ENCODE data around the gene GDI2. TPM values are rescaled to one million over a fixed set of nuclear protein-coding genes. Genes with fewer than 3 reads are reported as not detected.
"Not testable (repeated sequence)": the region's sequence is repeated elsewhere in the genome, so short reads cannot be mapped to it uniquely, and the experiment has no call there.

Gene GDI2
- polyA plus RNA-seq: 100 to 1,000 TPM; 181 to 290 (median 199) TPM

- H3K4me1 Mint-ChIP-seq: peaks cover 54 to 61% of the 10 kb centered on the region in 2 donors
- DNase-seq: peak; percentile 96 to 97 (median 97)
- H3K4me3 Mint-ChIP-seq: peak within 1 kb of the TSS; percentile 88 to 99 (median 94)
- peak within 1 kb of the TSS; percentile 80 to 99 (median 96) for H3K27ac Mint-ChIP-seq
- H3K36me3 Mint-ChIP-seq: no peaks in the 10 kb centered on the region
- no peaks in the 10 kb centered on the region for H3K9me3 Mint-ChIP-seq
- peaks cover 3 to 9% (median 4%) of the 10 kb centered on the region in 3 donors for H3K27me3 Mint-ChIP-seq (ENCODE audit: low read depth in 3 of 3)
These were observed at the start of gene GDI2 for GRCh38 chr10:5813341-5814109. Gene GDI2, minus strand, starts transcription at chr10:5813434. Its CDS starts 176 bp downstream, at chr10:5813258.

GRCh38 chr10:5862360-5862961, 49.2 kb upstream of the GDI2 start:
- Mint-ChIP-seq H3K9me3 (no peaks in the 10 kb centered on the region), H3K4me1 (no peaks in the 10 kb centered on the region), H3K27me3 (ENCODE audit: low read depth in 3 of 3) (peaks cover 0 to 2% (median 0%) of the 10 kb centered on the region in 3 donors), H3K36me3 (peaks cover 0 to 6% (median 0%) of the 10 kb centered on the region in 3 donors), H3K4me3 (no peak overlapping the region), H3K27ac (no peak overlapping the region)
- no peak for DNase-seq

GRCh38 chr10:5860066-5860465, 46.8 kb upstream of the GDI2 start:
- peaks cover 0 to 6% (median 0%) of the 10 kb centered on the region in 3 donors for H3K36me3 Mint-ChIP-seq
- no peaks in the 10 kb centered on the region for H3K4me1 Mint-ChIP-seq
- H3K27ac Mint-ChIP-seq: no peak overlapping the region
- peaks cover 0 to 6% (median 0%) of the 10 kb centered on the region in 3 donors for H3K27me3 Mint-ChIP-seq (ENCODE audit: low read depth in 3 of 3)
- no peak overlapping the region for H3K4me3 Mint-ChIP-seq
- DNase-seq: no peak
- no peaks in the 10 kb centered on the region for H3K9me3 Mint-ChIP-seq

DNA sequence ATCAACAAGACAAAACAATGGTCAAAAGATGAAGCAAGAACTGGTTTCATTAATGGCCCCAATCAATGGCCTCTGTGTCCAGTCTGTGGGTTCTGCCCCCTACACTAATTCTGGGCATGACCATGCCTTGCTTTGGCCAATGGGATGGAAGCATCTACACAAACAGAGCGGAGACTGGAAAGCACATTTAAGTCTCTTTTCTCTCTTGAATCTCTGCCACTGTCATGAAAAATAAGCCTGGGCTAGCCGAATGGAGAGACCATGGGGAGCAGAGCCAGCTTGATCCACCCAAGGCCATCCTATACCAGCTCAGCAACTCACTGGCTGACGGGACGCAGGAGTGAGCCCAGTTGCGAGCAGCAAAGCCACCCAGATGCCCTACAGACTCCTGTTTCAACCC, 45.6 kb upstream of the GDI2 start:
- H3K4me3 Mint-ChIP-seq: no peak overlapping the region
- H3K27me3 Mint-ChIP-seq (ENCODE audit: low read depth in 3 of 3): peaks cover 0 to 6% (median 2%) of the 10 kb centered on the region in 3 donors
- H3K27ac Mint-ChIP-seq: no peak overlapping the region

GRCh38 chr10:5856701-5857004, 43.4 kb upstream of the GDI2 start:
- H3K4me1 Mint-ChIP-seq: no peaks in the 10 kb centered on the region
- H3K27ac Mint-ChIP-seq: no peak overlapping the region
- H3K27me3 Mint-ChIP-seq (ENCODE audit: low read depth in 3 of 3): peaks cover 0 to 7% (median 2%) of the 10 kb centered on the region in 3 donors
- DNase-seq: no peak
- no peaks in the 10 kb centered on the region for H3K9me3 Mint-ChIP-seq
- no peaks in the 10 kb centered on the region for H3K36me3 Mint-ChIP-seq
- no peak overlapping the region for H3K4me3 Mint-ChIP-seq

More for the DNA sequence above, 45.6 kb upstream of the GDI2 start:
- peaks cover 0 to 6% (median 0%) of the 10 kb centered on the region in 3 donors for H3K36me3 Mint-ChIP-seq
- DNase-seq: no peak
- no peaks in the 10 kb centered on the region for H3K9me3 Mint-ChIP-seq
- no peaks in the 10 kb centered on the region for H3K4me1 Mint-ChIP-seq

DNA sequence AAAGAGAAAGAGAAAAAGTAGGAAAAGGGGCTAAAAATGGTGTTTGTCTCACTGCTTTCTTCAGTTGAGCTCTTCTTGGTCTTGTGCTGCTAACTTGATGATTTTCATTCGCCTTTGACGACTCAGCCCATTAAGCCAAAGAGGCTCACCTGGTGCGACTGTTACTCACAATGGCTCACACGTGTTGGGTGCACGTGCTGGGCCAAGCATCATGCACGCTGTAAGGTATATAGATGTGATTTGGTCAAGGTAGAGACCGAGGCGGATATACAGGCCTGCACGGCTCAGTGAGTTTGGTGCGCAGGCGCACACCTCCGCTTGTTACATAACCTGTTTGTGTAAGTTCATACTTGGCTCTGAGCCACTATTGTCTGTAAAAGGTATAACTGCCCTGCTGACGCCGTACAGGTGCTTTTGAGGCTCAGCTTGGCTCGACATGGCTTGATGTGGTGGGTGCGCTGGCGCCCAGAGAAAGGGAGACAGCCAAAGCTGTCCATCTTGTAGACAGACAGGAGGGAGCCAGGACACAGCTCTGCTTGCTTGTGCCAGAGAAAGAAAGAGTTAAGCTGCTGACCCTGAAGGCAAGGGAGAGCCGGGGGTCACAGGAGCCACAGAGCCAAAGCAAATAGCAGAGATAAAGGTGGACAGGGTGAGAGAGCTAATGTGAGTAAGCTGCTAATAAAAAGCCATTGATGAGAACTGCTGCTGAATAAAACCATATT, 42.9 kb upstream of the GDI2 start:
- no peaks in the 10 kb centered on the region for H3K9me3 Mint-ChIP-seq
- DNase-seq: no peak

DNA sequence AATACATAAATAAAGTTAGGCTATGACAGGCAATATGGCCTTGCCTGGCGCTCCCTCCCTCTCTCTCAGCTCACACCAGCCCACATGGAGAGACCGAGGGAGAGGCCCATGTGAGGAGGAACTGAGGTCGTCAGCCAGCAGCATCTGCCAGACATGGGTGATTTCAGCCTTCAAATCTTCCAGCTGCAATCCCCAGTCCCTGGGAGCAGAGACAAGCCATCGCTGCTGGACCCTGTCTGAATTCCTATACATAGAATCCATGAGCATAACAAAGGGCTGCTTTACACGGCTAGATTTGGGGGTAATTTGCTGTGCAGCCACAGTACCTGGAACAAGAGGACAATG, 40.9 kb upstream of the GDI2 start:
- Mint-ChIP-seq H3K36me3 (no peaks in the 10 kb centered on the region), H3K27me3 (ENCODE audit: low read depth in 3 of 3) (peaks cover 0 to 7% (median 2%) of the 10 kb centered on the region in 3 donors), H3K4me3 (no peak overlapping the region), H3K9me3 (no peaks in the 10 kb centered on the region), H3K27ac (no peak overlapping the region), H3K4me1 (no peaks in the 10 kb centered on the region)
- DNase-seq: no peak

More for the DNA sequence above, 42.9 kb upstream of the GDI2 start:
- H3K27me3 Mint-ChIP-seq (ENCODE audit: low read depth in 3 of 3): peaks cover 0 to 7% (median 2%) of the 10 kb centered on the region in 3 donors
- H3K36me3 Mint-ChIP-seq: no peaks in the 10 kb centered on the region
- no peak overlapping the region for H3K4me3 Mint-ChIP-seq
- H3K4me1 Mint-ChIP-seq: no peaks in the 10 kb centered on the region
- no peak overlapping the region for H3K27ac Mint-ChIP-seq

- H3K4me3 Mint-ChIP-seq; H3K36me3 Mint-ChIP-seq; H3K27ac Mint-ChIP-seq; H3K27me3 Mint-ChIP-seq (ENCODE audit: low read depth in 3 of 3); H3K9me3 Mint-ChIP-seq; H3K4me1 Mint-ChIP-seq; DNase-seq: not testable (repeated sequence)
These were observed 33.4 kb upstream of the GDI2 start for GRCh38 chr10:5846667-5847066.

GRCh38 chr10:5844345-5845055, 31.3 kb upstream of the GDI2 start:
- Mint-ChIP-seq H3K27me3 (ENCODE audit: low read depth in 3 of 3) (peaks cover 1 to 2% (median 2%) of the 10 kb centered on the region in 3 donors), H3K4me1 (no peaks in the 10 kb centered on the region), H3K27ac (no peak overlapping the region), H3K9me3 (no peaks in the 10 kb centered on the region), H3K36me3 (no peaks in the 10 kb centered on the region), H3K4me3 (no peak overlapping the region)
- DNase-seq: no peak

- Mint-ChIP-seq H3K27ac (no peak overlapping the region), H3K9me3 (no peaks in the 10 kb centered on the region), H3K27me3 (ENCODE audit: low read depth in 3 of 3) (peaks cover 2 to 3% (median 2%) of the 10 kb centered on the region in 3 donors), H3K4me3 (no peak overlapping the region), H3K4me1 (no peaks in the 10 kb centered on the region), H3K36me3 (no peaks in the 10 kb centered on the region)
- DNase-seq: no peak
These were observed 30.6 kb upstream of the GDI2 start for GRCh38 chr10:5843686-5844344.

GRCh38 chr10:5841965-5842364, 28.7 kb upstream of the GDI2 start:
- DNase-seq: no peak
- Mint-ChIP-seq H3K4me1 (no peaks in the 10 kb centered on the region), H3K36me3 (no peaks in the 10 kb centered on the region), H3K9me3 (no peaks in the 10 kb centered on the region), H3K4me3 (no peak overlapping the region), H3K27ac (no peak overlapping the region), H3K27me3 (ENCODE audit: low read depth in 3 of 3) (peaks cover 2 to 4% (median 3%) of the 10 kb centered on the region in 3 donors)

DNA sequence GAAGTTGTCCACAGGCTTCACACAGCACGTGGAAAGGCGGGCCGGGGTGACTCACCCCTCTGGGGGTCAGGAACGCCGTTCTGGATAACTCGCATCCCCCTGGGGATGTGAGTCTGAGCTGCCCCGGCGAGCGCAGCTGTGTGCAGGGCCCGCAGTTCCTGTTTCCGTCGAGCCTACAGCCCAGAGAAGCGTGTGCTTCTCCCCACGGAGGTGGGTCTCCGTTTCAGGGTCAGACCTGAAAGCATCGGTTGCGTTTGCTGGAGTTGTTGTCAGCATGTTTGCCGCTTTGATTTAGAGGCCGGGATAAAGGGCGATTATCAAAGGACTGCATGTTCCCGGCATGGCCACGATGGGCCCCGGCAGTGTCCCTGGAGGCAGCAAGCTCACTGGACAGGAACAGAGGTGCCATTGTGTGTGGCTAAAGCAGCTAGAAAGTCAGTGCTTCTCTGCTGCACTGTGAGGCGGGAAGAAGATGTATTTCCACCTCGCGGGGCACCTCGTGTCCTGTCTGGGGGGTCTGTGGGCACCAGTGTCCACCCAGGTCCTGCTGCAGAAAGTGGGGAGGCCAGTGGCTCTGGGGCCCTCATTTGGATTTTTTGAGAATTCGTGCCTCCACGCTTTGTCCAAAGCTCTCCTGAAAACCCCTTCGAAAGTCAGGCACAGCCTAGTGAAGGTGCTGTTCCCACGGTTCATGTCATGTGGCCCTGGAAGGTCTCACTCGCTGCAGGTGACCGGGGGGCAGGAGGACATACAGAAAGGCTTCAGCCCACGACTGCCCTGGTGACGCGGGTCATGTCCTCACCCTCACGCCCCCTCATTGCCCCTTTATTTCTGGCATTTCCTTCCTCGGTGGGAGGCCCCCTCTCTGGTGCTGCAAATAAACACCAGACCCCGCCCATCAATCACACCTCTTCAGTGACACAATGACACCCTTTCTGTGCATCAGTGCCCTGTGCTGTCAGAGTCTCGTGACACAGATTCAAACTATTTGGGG, 27.4 kb upstream of the GDI2 start:
- Mint-ChIP-seq H3K36me3 (no peaks in the 10 kb centered on the region), H3K27ac (no peak overlapping the region), H3K4me1 (no peaks in the 10 kb centered on the region), H3K9me3 (no peaks in the 10 kb centered on the region), H3K4me3 (no peak overlapping the region), H3K27me3 (ENCODE audit: low read depth in 3 of 3) (peaks cover 2 to 5% (median 4%) of the 10 kb centered on the region in 3 donors)
- no peak for DNase-seq
